CD4-positive, alpha-beta T cell (primary cell): ENCODE measurements around the gene SYNJ1. TPM values are rescaled to one million over a fixed set of nuclear protein-coding genes. Genes with fewer than 3 reads are reported as not detected.
"Not testable (repeated sequence)": the region's sequence is repeated elsewhere in the genome, so short reads cannot be mapped to it uniquely, and the experiment has no call there.

Source experiments
- ATAC-seq: fragments of 200-7000 bp; cut with Tn5 transposase; one replicate; pipeline ENCODE4 v1.10.0; 2022; ENCODE audit warnings: mild to moderate bottlenecking; ENCODE audit not compliant: poor library complexity
- CTCF ChIA-PET: fragments of 350-600 bp; sonication (Branson Sonifier 250); formaldehyde crosslinking; loops from one replicate; lab custom pipeline; 2021; ENCODE audit warnings: antibody characterized with exemption, inconsistent platforms; lab: Charles Lee
- POLR2A ChIA-PET: fragments of 350-600 bp; sonication (Branson Sonifier 250); formaldehyde crosslinking; loops from one replicate; lab custom pipeline; 2021; ENCODE audit warnings: antibody characterized with exemption, inconsistent platforms; lab: Charles Lee
- DNase-seq, 14 experiments: peaks; one replicate each; pipeline ENCODE4 v3.0.0-alpha.2; 2013 to 2020; ENCODE audit warnings: mixed read lengths in 2 of 14
- H3K27ac ChIP-seq, 2 donors: one replicate each; pipeline versions ENCODE4 v1.5.1 to v1.7.0; 2013; ENCODE audit warnings: low read length in 2 of 2, low read depth in 1 of 2, mild to moderate bottlenecking in 1 of 2
- H3K27me3 ChIP-seq, 2 experiments: 1 replicate in 1 of 2; 2 replicates in 1 of 2; pipeline versions ENCODE4 v1.6.1 to v1.7.0; 2013; ENCODE audit warnings: low read length in 2 of 2, control low read depth in 1 of 2, mild to moderate bottlenecking in 1 of 2, moderate library complexity in 1 of 2; ENCODE audit not compliant: insufficient read depth in 2 of 2, control insufficient read depth in 1 of 2
- H3K36me3 ChIP-seq: one replicate; pipeline ENCODE4 v1.6.1; 2013; ENCODE audit warnings: low read length, control low read depth; ENCODE audit not compliant: insufficient read depth
- H3K4me1 ChIP-seq: one replicate; pipeline ENCODE4 v1.6.1; 2013; ENCODE audit warnings: low read length, control low read depth; ENCODE audit not compliant: insufficient read depth
- H3K4me3 ChIP-seq: one replicate; pipeline ENCODE4 v1.5.1; 2013; ENCODE audit warnings: mild to moderate bottlenecking, low read length, moderate library complexity
- H3K9me3 ChIP-seq, 2 experiments: 1 replicate in 1 of 2; 2 replicates in 1 of 2; pipeline versions ENCODE4 v1.6.1 to v1.7.0; 2013; ENCODE audit warnings: low read length in 2 of 2, mild to moderate bottlenecking in 2 of 2, control low read depth in 1 of 2, moderate library complexity in 1 of 2; ENCODE audit not compliant: control insufficient read depth in 1 of 2, insufficient read depth in 1 of 2
- H3K27ac Mint-ChIP-seq: one replicate; pipeline ENCODE4 v1.8.0; 2020; ENCODE audit warnings: mixed read lengths
- H3K27me3 Mint-ChIP-seq: one replicate; pipeline ENCODE4 v1.8.0; 2021; ENCODE audit warnings: mixed read lengths
- H3K36me3 Mint-ChIP-seq: one replicate; pipeline ENCODE4 v1.8.0; 2021; ENCODE audit warnings: low read depth, mixed read lengths
- H3K4me1 Mint-ChIP-seq: one replicate; pipeline ENCODE4 v1.8.0; 2021; ENCODE audit warnings: low read depth, mixed read lengths
- H3K4me3 Mint-ChIP-seq: one replicate; pipeline ENCODE4 v1.8.0; 2020; ENCODE audit warnings: mild to moderate bottlenecking, mixed read lengths
- H3K9me3 Mint-ChIP-seq: one replicate; pipeline ENCODE4 v1.8.0; 2020; ENCODE audit warnings: mixed read lengths
- CTCF ChIP-seq: fragments of 200-600 bp; IDR thresholded peaks from one replicate; pipeline ENCODE4 v1.8.0; 2022; ENCODE audit warnings: antibody characterized with exemption, mild to moderate bottlenecking
- intact Hi-C, 2 experiments: fragments of 100-400 bp; cut with DNase I in 1 of 2; cut with micrococcal nuclease in 1 of 2; formaldehyde crosslinking; loops; one replicate each; pipeline versions ENCODE4 v1.15.1 to v1.9.0; 2023 to 2025; cut with DNase I, micrococcal nuclease
- total RNA-seq, 174 experiments: library from RNA in 2 of 174; stranded (reverse) in 2 of 174; gene quantifications; one replicate each; pipeline ENCODE4 v1.2.3 and lab custom pipeline; 2021 to 2026

The SYNJ1 gene
- total RNA-seq, 2 experiments from 2014 or later = 14.3 to 15.6 TPM

- Mint-ChIP-seq H3K27ac (no peak overlapping the region), H3K27me3 (no peaks in the 10 kb centered on the region), H3K4me1 (peaks cover 26% of the 10 kb centered on the region), H3K9me3 (no peaks in the 10 kb centered on the region), H3K36me3 (peaks cover 91% of the 10 kb centered on the region), H3K4me3 (no peak overlapping the region)
- Histone ChIP-seq H3K4me3 (no peak overlapping the region), H3K27me3 (no peaks in the 10 kb centered on the region), H3K36me3 (peaks cover 80% of the 10 kb centered on the region), H3K27ac (no peak overlapping the region), H3K4me1 (peaks cover 7% of the 10 kb centered on the region), H3K9me3 (no peaks in the 10 kb centered on the region)
- intact Hi-C loops = no loop called here
- no peak for ATAC-seq
- POLR2A ChIA-PET = no interaction called here
- DNase-seq = no peak
- CTCF ChIA-PET = no interaction called here
- no peak for TF ChIP-seq CTCF
These were observed 21.8 kb upstream of the SYNJ1 start for GRCh38 chr21:32749662-32750061.

- ChIA-PET CTCF (no interaction called here), POLR2A (interaction anchor here (1.4 to 3.2 kb wide), 2 partner anchors 21 to 22 kb away, joined by 5 to 25 read pairs; partner anchors contain the start of genes PAXBP1 and SYNJ1)
- H3K27ac Mint-ChIP-seq = no peak overlapping the region
These were observed 20.7 kb upstream of the SYNJ1 start for GRCh38 chr21:32748529-32748928.

GRCh38 chr21:32747396-32747795 lies 19.6 kb upstream of the SYNJ1 start:
- CTCF ChIA-PET = no interaction called here
- peaks cover 100% of the 10 kb centered on the region for H3K36me3 Mint-ChIP-seq

More at GRCh38 chr21:32748529-32748928, 20.7 kb upstream of the SYNJ1 start:
- ATAC-seq (no peak), DNase-seq (no peak)
- no peak for TF ChIP-seq CTCF
- Histone ChIP-seq H3K4me1 (peaks cover 7% of the 10 kb centered on the region), H3K27ac (no peak overlapping the region), H3K27me3 (no peaks in the 10 kb centered on the region), H3K9me3 (no peaks in the 10 kb centered on the region), H3K4me3 (no peak overlapping the region), H3K36me3 (peaks cover 79% of the 10 kb centered on the region)
- intact Hi-C loops = no loop called here
- Mint-ChIP-seq H3K4me3 (no peak overlapping the region), H3K27me3 (no peaks in the 10 kb centered on the region), H3K4me1 (peaks cover 26% of the 10 kb centered on the region), H3K36me3 (peaks cover 91% of the 10 kb centered on the region), H3K9me3 (no peaks in the 10 kb centered on the region)

GRCh38 chr21:32746711-32747110 lies 18.9 kb upstream of the SYNJ1 start:
- not testable (repeated sequence) for H3K27me3 ChIP-seq, H3K4me3 Mint-ChIP-seq

More at GRCh38 chr21:32747396-32747795, 19.6 kb upstream of the SYNJ1 start:
- DNase-seq (peak in 1 of 14 experiments; percentile 14), ATAC-seq (peak; percentile 24)
- TF ChIP-seq CTCF = no peak
- peaks cover 90% of the 10 kb centered on the region for H3K36me3 ChIP-seq
- Mint-ChIP-seq H3K9me3 (no peaks in the 10 kb centered on the region), H3K27me3 (no peaks in the 10 kb centered on the region), H3K27ac (peak overlapping the region; percentile 62), H3K4me1 (peaks cover 26% of the 10 kb centered on the region), H3K4me3 (no peak overlapping the region)
- POLR2A ChIA-PET = interaction anchor here (0.7 to 3.2 kb wide), 6 partner anchors 16 to 51 kb away, joined by 3 to 25 read pairs (median 4); partner anchors contain the start of gene PAXBP1
- no peaks in the 10 kb centered on the region for H3K27me3 ChIP-seq
- peak overlapping the region in 1 of 2 donors; percentile 30 for H3K27ac ChIP-seq
- H3K4me3 ChIP-seq = no peak overlapping the region
- intact Hi-C loops = no loop called here
- H3K4me1 ChIP-seq = peaks cover 7% of the 10 kb centered on the region
- H3K9me3 ChIP-seq = no peaks in the 10 kb centered on the region

More at GRCh38 chr21:32746711-32747110, 18.9 kb upstream of the SYNJ1 start:
- H3K27ac ChIP-seq, DNase-seq, CTCF ChIA-PET, intact Hi-C loops, H3K4me3 ChIP-seq, H3K4me1 ChIP-seq, H3K9me3 Mint-ChIP-seq, H3K9me3 ChIP-seq, ATAC-seq, H3K27me3 Mint-ChIP-seq: not testable (repeated sequence)
- Mint-ChIP-seq H3K27ac (peak overlapping the region; percentile 62), H3K4me1 (peaks cover 26% of the 10 kb centered on the region), H3K36me3 (peaks cover 100% of the 10 kb centered on the region)
- POLR2A ChIA-PET = interaction anchor here (0.7 to 3.2 kb wide), 6 partner anchors 15 to 50 kb away, joined by 3 to 25 read pairs (median 4); partner anchors contain the start of gene PAXBP1
- H3K36me3 ChIP-seq = peaks cover 92% of the 10 kb centered on the region
